Gastrocnemius medialis (tissue), 4 donors: ENCODE results near the gene VPS8. TPM values are rescaled to one million over a fixed set of nuclear protein-coding genes. Genes with fewer than 3 reads are reported as not detected.
"Not testable (repeated sequence)": the region's sequence is repeated elsewhere in the genome, so short reads cannot be mapped to it uniquely, and the experiment has no call there.

Source experiments
- ATAC-seq, 2 donors: fragments of 150-250 bp; one replicate each; pipeline ENCODE4 v1.9.1; 2016
- DNase-seq, 2 donors: peaks; one replicate each; pipeline ENCODE4 v3.0.0-alpha.2; 2019
- H3K27ac ChIP-seq, 4 donors: fragments of 200-600 bp; sonication (generic); 1 replicate in 1 of 4; 2 replicates in 3 of 4; pipeline ENCODE4 v1.5.1; 2016 to 2018; ENCODE audit warnings: mild to moderate bottlenecking in 2 of 4, moderate library complexity in 1 of 4
- H3K27me3 ChIP-seq, 3 donors: fragments of 200-600 bp; sonication (generic) in 2 of 3; 1 replicate in 1 of 3; 2 replicates in 2 of 3; pipeline versions ENCODE4 v1.5.1 to v1.6.0; 2016 to 2019; ENCODE audit warnings: mild to moderate bottlenecking in 1 of 3, moderate library complexity in 1 of 3
- H3K36me3 ChIP-seq, 2 donors: fragments of 200-600 bp; sonication (generic) in 1 of 2; one replicate each; pipeline ENCODE4 v1.5.1; 2017 to 2018
- H3K4me1 ChIP-seq, 2 donors: fragments of 200-600 bp; sonication (generic) in 1 of 2; one replicate each; pipeline ENCODE4 v1.5.1; 2016 to 2017; ENCODE audit warnings: mild to moderate bottlenecking in 2 of 2
- H3K4me3 ChIP-seq, 4 donors: fragments of 200-600 bp; sonication (generic) in 3 of 4; 1 replicate in 1 of 4; 2 replicates in 3 of 4; pipeline ENCODE4 v1.5.1; 2016 to 2019; ENCODE audit warnings: mild to moderate bottlenecking in 2 of 4
- H3K9me3 ChIP-seq, 3 donors: fragments of 200-600 bp; sonication (generic) in 2 of 3; 1 replicate in 1 of 3; 2 replicates in 2 of 3; pipeline ENCODE4 v1.5.1; 2016 to 2019
- CTCF ChIP-seq, 5 experiments: fragments of 450-650 bp in 3 of 5; fragments of 200-600 bp in 2 of 5; sonication (generic) in 2 of 5; IDR thresholded peaks in 4 of 5; conservative IDR thresholded peaks in 1 of 5; 1 replicate in 4 of 5; 2 replicates in 1 of 5; pipeline ENCODE4 v1.5.1; 2016 to 2019; ENCODE audit warnings: antibody characterized with exemption in 5 of 5, mild to moderate bottlenecking in 3 of 5, moderate library complexity in 3 of 5
- POLR2A ChIP-seq, 2 donors: fragments of 450-650 bp; IDR thresholded peaks; one replicate each; pipeline ENCODE4 v1.6.1; 2017; ENCODE audit warnings: antibody characterized with exemption in 2 of 2, mild to moderate bottlenecking in 2 of 2, moderate library complexity in 2 of 2
- in situ Hi-C, 4 donors: fragments of 200-750 bp; cut with MboI; loops; one replicate each; pipeline versions ENCODE4 v1.15.0 to v1.8.0; 2017; ENCODE audit warnings: low sequenced_read_pairs in 4 of 4
- intact Hi-C: fragments of 100-400 bp; cut with DNase I; formaldehyde crosslinking; loops from one replicate; pipeline ENCODE4 v1.15.1; 2023; ENCODE audit warnings: low total_unique reads
- total RNA-seq, 4 donors: library from RNA; depleted of rRNA; stranded (reverse); fragments of >200 nt; gene quantifications; one replicate each; pipeline versions ENCODE4 v1.1.0 to v1.2.3, GENCODE V29; 2016

Gene VPS8
- total RNA-seq, 4 donors from 2014 or later: 37.2 to 64.1 (median 51.2) TPM

- Histone ChIP-seq H3K9me3 (no peaks in the 10 kb centered on the region), H3K4me3 (no peak overlapping the region), H3K27me3 (no peaks in the 10 kb centered on the region), H3K4me1 (peaks cover 0 to 2% of the 10 kb centered on the region in 2 donors), H3K27ac (no peak overlapping the region), H3K36me3 (peaks cover 0 to 32% of the 10 kb centered on the region in 2 donors)
- intact Hi-C loops (no loop called here), in situ Hi-C loops (loop anchor here in 2 of 4 donors (25.0 kb wide), 1 partner anchor 287 kb away; no protein-coding TSS in a partner anchor)
- ATAC-seq: no peak
- TF ChIP-seq CTCF (IDR thresholded peaks at IDR 0.05 in 4 of 5, conservative IDR thresholded peaks at IDR 0.05 in 1 of 5): no peak
- no peak for TF ChIP-seq POLR2A (IDR thresholded peaks at IDR 0.05)
- DNase-seq: no peak
Observed at GRCh38 chr3:184899953-184900595, 88.1 kb downstream of the VPS8 start.

DNA sequence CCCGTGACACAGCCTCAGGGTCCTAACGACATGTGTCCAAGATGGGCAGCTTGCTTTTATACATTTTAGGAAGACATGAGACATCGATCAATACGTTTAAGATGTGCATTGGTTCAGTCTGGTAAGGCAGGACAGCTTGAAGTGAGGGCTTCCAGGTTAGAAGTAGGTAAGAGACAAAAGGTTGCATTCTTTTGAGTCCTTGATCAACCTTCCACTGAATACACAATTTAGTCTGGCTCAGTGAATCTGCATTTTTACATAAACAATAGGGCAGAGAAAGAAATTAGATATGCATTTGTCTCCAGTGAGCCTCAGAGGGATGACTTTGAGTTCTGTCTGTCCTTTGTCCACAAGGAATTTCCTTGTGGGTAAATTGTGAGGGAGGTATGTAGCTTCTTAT is 95.1 kb downstream of the VPS8 start:
- not testable (repeated sequence) for H3K27ac ChIP-seq, ATAC-seq

GRCh38 chr3:184907681-184908649 is 96.0 kb downstream of the VPS8 start:
- no peak for ATAC-seq
- in situ Hi-C loops: no loop called here
- no peak for TF ChIP-seq POLR2A (IDR thresholded peaks at IDR 0.05)
- TF ChIP-seq CTCF (IDR thresholded peaks at IDR 0.05 in 4 of 5, conservative IDR thresholded peaks at IDR 0.05 in 1 of 5): no peak

More for the DNA sequence above, 95.1 kb downstream of the VPS8 start:
- peaks cover 0 to 16% of the 10 kb centered on the region in 2 donors for H3K36me3 ChIP-seq
- H3K4me3 ChIP-seq, H3K4me1 ChIP-seq, in situ Hi-C loops, intact Hi-C loops, DNase-seq, H3K27me3 ChIP-seq, H3K9me3 ChIP-seq: not testable (repeated sequence)

DNA sequence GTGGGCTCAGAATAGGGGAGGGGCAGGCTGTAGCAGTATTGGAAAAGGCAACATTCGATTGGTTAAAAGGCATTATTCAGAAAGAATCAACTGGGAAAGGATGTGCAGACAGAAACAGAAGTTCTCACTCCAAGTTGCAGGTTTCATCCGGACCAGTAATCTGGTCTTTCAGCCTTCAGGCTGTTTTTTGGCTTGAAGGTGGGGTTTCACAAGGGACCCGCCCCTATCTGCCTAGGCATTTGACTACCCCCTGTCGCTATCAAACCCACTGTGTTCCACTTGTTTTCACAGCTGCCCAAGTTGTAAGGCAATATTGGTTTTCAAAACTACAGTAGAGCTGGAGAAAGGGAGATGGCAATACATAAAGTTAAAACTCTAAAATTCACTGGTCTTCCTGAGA is 96.9 kb downstream of the VPS8 start:
- Histone ChIP-seq H3K4me3 (no peak overlapping the region), H3K4me1 (no peaks in the 10 kb centered on the region), H3K36me3 (peaks cover 0 to 19% of the 10 kb centered on the region in 2 donors), H3K27ac (no peak overlapping the region), H3K9me3 (no peaks in the 10 kb centered on the region), H3K27me3 (no peaks in the 10 kb centered on the region)
- intact Hi-C loops: no loop called here
- DNase-seq (no peak), ATAC-seq (no peak)
- TF ChIP-seq CTCF (IDR thresholded peaks at IDR 0.05 in 4 of 5, conservative IDR thresholded peaks at IDR 0.05 in 1 of 5) (no peak), POLR2A (IDR thresholded peaks at IDR 0.05) (no peak)
- in situ Hi-C loops: no loop called here

More at GRCh38 chr3:184907681-184908649, 96.0 kb downstream of the VPS8 start:
- H3K27me3 ChIP-seq: no peaks in the 10 kb centered on the region
- no peaks in the 10 kb centered on the region for H3K9me3 ChIP-seq
- no peak overlapping the region for H3K4me3 ChIP-seq
- H3K4me1 ChIP-seq: no peaks in the 10 kb centered on the region
- no peak overlapping the region for H3K27ac ChIP-seq
- intact Hi-C loops: no loop called here
- H3K36me3 ChIP-seq: peaks cover 0 to 19% of the 10 kb centered on the region in 2 donors
- no peak for DNase-seq

- no peak for TF ChIP-seq CTCF (IDR thresholded peaks at IDR 0.05 in 4 of 5, conservative IDR thresholded peaks at IDR 0.05 in 1 of 5)
- no peak for TF ChIP-seq POLR2A (IDR thresholded peaks at IDR 0.05)
- Histone ChIP-seq H3K4me3 (no peak overlapping the region), H3K9me3 (no peaks in the 10 kb centered on the region), H3K4me1 (no peaks in the 10 kb centered on the region), H3K36me3 (peaks cover 0 to 16% of the 10 kb centered on the region in 2 donors), H3K27ac (no peak overlapping the region), H3K27me3 (no peaks in the 10 kb centered on the region)
- DNase-seq (no peak), ATAC-seq (no peak)
- in situ Hi-C loops (no loop called here), intact Hi-C loops (no loop called here)
Observed at GRCh38 chr3:184910664-184911063, 98.7 kb downstream of the VPS8 start.
